GM19328 (cell line): ENCODE data around the gene AFF1.
A peak's percentile ranks its signal among the peaks of the same experiment; 100 is the strongest.

Experiments used
- ATAC-seq: cut with Tn5 transposase; IDR thresholded peaks from one replicate; pipeline ENCODE4 v1.9.1; 2021; ENCODE audit warnings: mild to moderate bottlenecking, moderate library complexity; ENCODE audit not compliant: unreplicated experiment

The AFF1 gene

GRCh38 chr4:86950831-86951525, 16.2 kb downstream of the AFF1 start:
- no peak for ATAC-seq

- no peak for ATAC-seq
These were observed 21.2 kb downstream of the AFF1 start for GRCh38 chr4:86955888-86956451.

- ATAC-seq = no peak
These were observed 22.4 kb downstream of the AFF1 start for GRCh38 chr4:86957215-86957614.

GRCh38 chr4:86959588-86960500, 25.0 kb downstream of the AFF1 start:
- ATAC-seq = no peak

- no peak for ATAC-seq
These were observed 25.7 kb downstream of the AFF1 start for GRCh38 chr4:86960557-86960961.

- no peak for ATAC-seq
These were observed 26.3 kb downstream of the AFF1 start for GRCh38 chr4:86961116-86961515.

GRCh38 chr4:86961605-86962295, 26.9 kb downstream of the AFF1 start:
- peak; percentile 93 for ATAC-seq

- ATAC-seq = no peak
These were observed 28.9 kb downstream of the AFF1 start for GRCh38 chr4:86963697-86964096.

- peak; percentile 34 for ATAC-seq
These were observed 30.5 kb downstream of the AFF1 start for GRCh38 chr4:86965019-86965976.

GRCh38 chr4:86967073-86967472, 32.3 kb downstream of the AFF1 start:
- ATAC-seq = no peak

- no peak for ATAC-seq
These were observed 33.0 kb downstream of the AFF1 start for GRCh38 chr4:86967798-86968197.

- no peak for ATAC-seq
These were observed 33.7 kb downstream of the AFF1 start for GRCh38 chr4:86968547-86968946.

GRCh38 chr4:86970447-86971354, 35.9 kb downstream of the AFF1 start:
- ATAC-seq = no peak

GRCh38 chr4:86971355-86971683, 36.5 kb downstream of the AFF1 start:
- no peak for ATAC-seq

GRCh38 chr4:86972997-86973396, 38.2 kb downstream of the AFF1 start:
- no peak for ATAC-seq

- no peak for ATAC-seq
These were observed 38.9 kb downstream of the AFF1 start for GRCh38 chr4:86973668-86974067.

GRCh38 chr4:86974551-86974994, 39.8 kb downstream of the AFF1 start:
- no peak for ATAC-seq

- no peak for ATAC-seq
These were observed 41.1 kb downstream of the AFF1 start for GRCh38 chr4:86975927-86976326.
